ENCODE measurements around the gene ZNF593. TPM values are rescaled to one million over a fixed set of nuclear protein-coding genes. Genes with fewer than 3 reads are reported as not detected.

Gene ZNF593
- total RNA-seq, 5 donors from 2014 or later (not counting 1 experiment from before 2014, with no cell fraction given), result 8.5 to 17.7 (median 17.1) TPM

GRCh38 chr1:26184086-26184485, 14.4 kb downstream of the ZNF593 start:
- no peaks in the 10 kb centered on the region for H3K36me3 Mint-ChIP-seq
- DNase-seq (no peak), ATAC-seq (replicated peaks in 1 of 4) (no peak)
- no peak overlapping the region for H3K4me3 Mint-ChIP-seq
- no peak overlapping the region for H3K27ac ChIP-seq (ENCODE audit: low read length)
- no peaks in the 10 kb centered on the region for H3K4me1 ChIP-seq (ENCODE audit: control insufficient read depth in 1 of 2, extremely low read depth in 1 of 2, insufficient read depth in 2 of 2, low read length in 2 of 2)
- H3K36me3 ChIP-seq (ENCODE audit: control insufficient read depth in 2 of 2, extremely low read depth in 1 of 2, insufficient read depth in 1 of 2, low read length in 1 of 2), result peaks cover 0 to 2% of the 10 kb centered on the region in 2 donors
- POLR2A ChIA-PET, result interaction anchor here (0.6 kb wide), 2 partner anchors 18 to 197 kb away, joined by 3 to 9 read pairs; no protein-coding TSS in a partner anchor
- peaks cover 0 to 5% of the 10 kb centered on the region in 2 experiments for H3K27me3 ChIP-seq (replicated peaks in 1 of 2; ENCODE audit: control insufficient read depth in 2 of 2, extremely low read depth in 1 of 2, insufficient read depth in 2 of 2, low read length in 1 of 2)
- CTCF ChIA-PET, result interaction anchor here (0.6 to 1.7 kb wide), 3 partner anchors 14 to 198 kb away, joined by 3 to 5 read pairs (median 4); partner anchors contain the start of gene ZNF593 (in 1 of the 2)
- H3K9me3 ChIP-seq, result no peaks in the 10 kb centered on the region
- no peaks in the 10 kb centered on the region for H3K9me3 Mint-ChIP-seq
- WGBS (ENCODE audit: insufficient coverage), result 84% methylated on average over 4 of the region's 7 CpGs
- H3K4me3 ChIP-seq (ENCODE audit: control insufficient read depth in 1 of 2, extremely low read depth in 1 of 2, low read length in 1 of 2), result no peak overlapping the region
- no peaks in the 10 kb centered on the region for H3K27me3 Mint-ChIP-seq
- H3K4me1 Mint-ChIP-seq, result peaks cover 0 to under 1% (median 0%) of the 10 kb centered on the region in 3 donors
- no peak overlapping the region for H3K27ac Mint-ChIP-seq

DNA sequence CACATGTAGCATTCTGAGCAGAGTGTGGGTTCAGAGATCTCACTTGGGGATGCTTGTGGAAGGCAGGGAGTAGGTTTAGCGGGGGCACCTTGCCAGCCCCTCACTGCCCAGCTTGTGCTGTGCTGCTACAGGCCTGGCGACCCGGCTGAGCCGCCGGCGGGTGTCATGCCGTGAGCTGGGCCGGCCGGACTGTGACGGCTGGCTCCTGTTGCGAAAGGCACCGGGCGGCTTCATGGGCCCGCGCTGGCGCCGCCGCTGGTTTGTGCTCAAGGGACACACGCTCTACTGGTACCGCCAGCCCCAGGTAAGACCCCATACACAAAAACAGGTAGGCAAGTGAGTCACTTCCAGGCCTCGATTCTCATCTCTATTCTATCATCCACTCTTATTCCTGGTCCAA, 15.2 kb downstream of the ZNF593 start:
- ChIA-PET POLR2A (interaction anchor here in 1 of 2 donors (0.6 kb wide), 1 partner anchor 314 kb away, joined by 8 read pairs; no protein-coding TSS in a partner anchor), CTCF (no interaction called here)
- Histone ChIP-seq H3K9me3 (no peaks in the 10 kb centered on the region), H3K36me3 (ENCODE audit: control insufficient read depth in 2 of 2, extremely low read depth in 1 of 2, insufficient read depth in 1 of 2, low read length in 1 of 2) (peaks cover 0 to 2% of the 10 kb centered on the region in 2 donors), H3K4me3 (ENCODE audit: control insufficient read depth in 1 of 2, extremely low read depth in 1 of 2, low read length in 1 of 2) (no peak overlapping the region), H3K27ac (ENCODE audit: low read length) (no peak overlapping the region), H3K4me1 (ENCODE audit: control insufficient read depth in 1 of 2, extremely low read depth in 1 of 2, insufficient read depth in 2 of 2, low read length in 2 of 2) (no peaks in the 10 kb centered on the region), H3K27me3 (replicated peaks in 1 of 2; ENCODE audit: control insufficient read depth in 2 of 2, extremely low read depth in 1 of 2, insufficient read depth in 2 of 2, low read length in 1 of 2) (peaks cover 0 to 5% of the 10 kb centered on the region in 2 experiments)
- Mint-ChIP-seq H3K4me3 (no peak overlapping the region), H3K36me3 (no peaks in the 10 kb centered on the region), H3K27ac (no peak overlapping the region), H3K4me1 (no peaks in the 10 kb centered on the region), H3K27me3 (no peaks in the 10 kb centered on the region), H3K9me3 (no peaks in the 10 kb centered on the region)
- DNase-seq (no peak), ATAC-seq (replicated peaks in 1 of 4) (no peak)
- 100% methylated on average over 7 of the region's 21 CpGs for WGBS (ENCODE audit: insufficient coverage)

GRCh38 chr1:26187882-26188281, 18.2 kb downstream of the ZNF593 start:
- Mint-ChIP-seq H3K27me3 (no peaks in the 10 kb centered on the region), H3K4me3 (no peak overlapping the region), H3K9me3 (no peaks in the 10 kb centered on the region), H3K4me1 (peaks cover 0 to 15% (median 7%) of the 10 kb centered on the region in 3 donors), H3K36me3 (no peaks in the 10 kb centered on the region), H3K27ac (no peak overlapping the region)
- POLR2A ChIA-PET, result no interaction called here
- no CpG with 5 or more reads among the region's 6 CpGs for WGBS (ENCODE audit: insufficient coverage)
- DNase-seq, result no peak
- peaks cover 0 to 5% of the 10 kb centered on the region in 2 experiments for H3K27me3 ChIP-seq (replicated peaks in 1 of 2; ENCODE audit: control insufficient read depth in 2 of 2, extremely low read depth in 1 of 2, insufficient read depth in 2 of 2, low read length in 1 of 2)
- ATAC-seq (replicated peaks in 1 of 4), result no peak
- peaks cover 0 to 7% of the 10 kb centered on the region in 2 experiments for H3K4me1 ChIP-seq (ENCODE audit: control insufficient read depth in 1 of 2, extremely low read depth in 1 of 2, insufficient read depth in 2 of 2, low read length in 2 of 2)
- H3K4me3 ChIP-seq (ENCODE audit: control insufficient read depth in 1 of 2, extremely low read depth in 1 of 2, low read length in 1 of 2), result no peak overlapping the region
- CTCF ChIA-PET, result no interaction called here
- H3K36me3 ChIP-seq (ENCODE audit: control insufficient read depth in 2 of 2, extremely low read depth in 1 of 2, insufficient read depth in 1 of 2, low read length in 1 of 2), result peaks cover 0 to 2% of the 10 kb centered on the region in 2 donors
- H3K27ac ChIP-seq (ENCODE audit: low read length), result no peak overlapping the region
- no peaks in the 10 kb centered on the region for H3K9me3 ChIP-seq

GRCh38 chr1:26188477-26188876, 18.8 kb downstream of the ZNF593 start:
- Mint-ChIP-seq H3K9me3 (no peaks in the 10 kb centered on the region), H3K36me3 (no peaks in the 10 kb centered on the region), H3K4me1 (peaks cover 0 to 15% (median 7%) of the 10 kb centered on the region in 3 donors), H3K27me3 (no peaks in the 10 kb centered on the region), H3K4me3 (no peak overlapping the region), H3K27ac (no peak overlapping the region)
- ChIA-PET POLR2A (interaction anchor here in 1 of 2 donors (0.5 kb wide), 1 partner anchor 29 kb away, joined by 8 read pairs; no protein-coding TSS in a partner anchor), CTCF (interaction anchor here in 1 of 2 donors (1.2 kb wide), 1 partner anchor 47 kb away, joined by 3 read pairs; no protein-coding TSS in a partner anchor)
- H3K36me3 ChIP-seq (ENCODE audit: control insufficient read depth in 2 of 2, extremely low read depth in 1 of 2, insufficient read depth in 1 of 2, low read length in 1 of 2), result peaks cover 0 to 2% of the 10 kb centered on the region in 2 donors
- peaks cover 0 to 7% of the 10 kb centered on the region in 2 experiments for H3K4me1 ChIP-seq (ENCODE audit: control insufficient read depth in 1 of 2, extremely low read depth in 1 of 2, insufficient read depth in 2 of 2, low read length in 2 of 2)
- 100% methylated on average over 2 of the region's 8 CpGs for WGBS (ENCODE audit: insufficient coverage)
- H3K27ac ChIP-seq (ENCODE audit: low read length), result no peak overlapping the region
- DNase-seq (no peak), ATAC-seq (replicated peaks in 1 of 4) (no peak)
- no peaks in the 10 kb centered on the region for H3K9me3 ChIP-seq
- H3K27me3 ChIP-seq (replicated peaks in 1 of 2; ENCODE audit: control insufficient read depth in 2 of 2, extremely low read depth in 1 of 2, insufficient read depth in 2 of 2, low read length in 1 of 2), result peaks cover 0 to 6% of the 10 kb centered on the region in 2 experiments
- H3K4me3 ChIP-seq (ENCODE audit: control insufficient read depth in 1 of 2, extremely low read depth in 1 of 2, low read length in 1 of 2), result no peak overlapping the region

DNA sequence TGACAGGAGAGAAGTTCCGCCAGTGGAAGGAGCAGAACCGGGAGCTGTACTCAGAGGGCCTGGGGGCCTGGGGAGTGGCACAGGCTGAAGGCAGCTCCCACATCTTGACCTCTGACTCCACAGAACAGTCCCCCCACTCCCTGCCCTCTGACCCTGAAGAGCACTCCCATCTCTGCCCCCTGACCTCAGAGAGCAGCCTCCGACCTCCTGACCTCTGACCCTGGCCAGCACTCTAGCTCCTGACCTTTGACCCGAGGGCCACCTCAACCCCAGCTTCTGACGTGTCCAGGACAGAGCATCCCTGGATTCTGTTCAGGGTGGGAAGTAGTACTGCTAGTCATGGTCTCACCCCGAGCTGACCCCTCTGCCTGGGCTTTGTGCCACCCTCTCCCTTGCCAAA, 19.6 kb downstream of the ZNF593 start:
- no peak for DNase-seq
- H3K4me1 Mint-ChIP-seq, result peaks cover 0 to 15% (median 10%) of the 10 kb centered on the region in 3 donors
- H3K9me3 ChIP-seq, result no peaks in the 10 kb centered on the region
- no peaks in the 10 kb centered on the region for H3K9me3 Mint-ChIP-seq
- ChIA-PET CTCF (interaction anchor here (1.0 to 1.2 kb wide), 2 partner anchors 45 to 46 kb away, joined by 3 to 4 read pairs; partner anchors contain the start of gene CEP85 (in 1 of the 2)), POLR2A (no interaction called here)
- peaks cover 0 to 7% of the 10 kb centered on the region in 2 experiments for H3K4me1 ChIP-seq (ENCODE audit: control insufficient read depth in 1 of 2, extremely low read depth in 1 of 2, insufficient read depth in 2 of 2, low read length in 2 of 2)
- no peak overlapping the region for H3K27ac ChIP-seq (ENCODE audit: low read length)
- H3K4me3 Mint-ChIP-seq, result no peak overlapping the region
- peaks cover 0 to 2% of the 10 kb centered on the region in 2 donors for H3K36me3 ChIP-seq (ENCODE audit: control insufficient read depth in 2 of 2, extremely low read depth in 1 of 2, insufficient read depth in 1 of 2, low read length in 1 of 2)
- ATAC-seq (replicated peaks in 1 of 4), result no peak
- no peaks in the 10 kb centered on the region for H3K36me3 Mint-ChIP-seq
- 70% methylated on average over 2 of the region's 6 CpGs for WGBS (ENCODE audit: insufficient coverage)
- H3K27me3 Mint-ChIP-seq, result no peaks in the 10 kb centered on the region
- H3K4me3 ChIP-seq (ENCODE audit: control insufficient read depth in 1 of 2, extremely low read depth in 1 of 2, low read length in 1 of 2), result no peak overlapping the region
- no peak overlapping the region for H3K27ac Mint-ChIP-seq
- H3K27me3 ChIP-seq (replicated peaks in 1 of 2; ENCODE audit: control insufficient read depth in 2 of 2, extremely low read depth in 1 of 2, insufficient read depth in 2 of 2, low read length in 1 of 2), result peaks cover 0 to 2% of the 10 kb centered on the region in 2 experiments

GRCh38 chr1:26189751-26190275, 20.1 kb downstream of the ZNF593 start:
- Histone ChIP-seq H3K4me3 (ENCODE audit: control insufficient read depth in 1 of 2, extremely low read depth in 1 of 2, low read length in 1 of 2) (no peak overlapping the region), H3K9me3 (no peaks in the 10 kb centered on the region), H3K36me3 (ENCODE audit: control insufficient read depth in 2 of 2, extremely low read depth in 1 of 2, insufficient read depth in 1 of 2, low read length in 1 of 2) (peaks cover 0 to 2% of the 10 kb centered on the region in 2 donors), H3K27ac (ENCODE audit: low read length) (no peak overlapping the region), H3K27me3 (replicated peaks in 1 of 2; ENCODE audit: control insufficient read depth in 2 of 2, extremely low read depth in 1 of 2, insufficient read depth in 2 of 2, low read length in 1 of 2) (peaks cover 0 to 2% of the 10 kb centered on the region in 2 experiments), H3K4me1 (ENCODE audit: control insufficient read depth in 1 of 2, extremely low read depth in 1 of 2, insufficient read depth in 2 of 2, low read length in 2 of 2) (peaks cover 0 to 7% of the 10 kb centered on the region in 2 experiments)
- no CpG with 5 or more reads among the region's 7 CpGs for WGBS (ENCODE audit: insufficient coverage)
- H3K4me3 Mint-ChIP-seq, result no peak overlapping the region
- ChIA-PET CTCF (interaction anchor here in 1 of 2 donors (1.0 kb wide), 1 partner anchor 44 kb away, joined by 4 read pairs; the partner anchor contains the start of gene CEP85), POLR2A (no interaction called here)
- H3K27ac Mint-ChIP-seq, result no peak overlapping the region
- ATAC-seq (replicated peaks in 1 of 4), result no peak
- no peaks in the 10 kb centered on the region for H3K9me3 Mint-ChIP-seq
- DNase-seq, result no peak
- H3K27me3 Mint-ChIP-seq, result no peaks in the 10 kb centered on the region
- peaks cover 0 to 15% (median 10%) of the 10 kb centered on the region in 3 donors for H3K4me1 Mint-ChIP-seq
- H3K36me3 Mint-ChIP-seq, result no peaks in the 10 kb centered on the region
